Neural cell (in vitro differentiated cells): ENCODE results near the gene WIF1. TPM values are rescaled to one million over a fixed set of nuclear protein-coding genes. Genes with fewer than 3 reads are reported as not detected.

ENCODE experiments used
- H2AFZ ChIP-seq: fragments of 200-600, 300-800 bp; sonication (generic), shearing (Covaris generic); 2 replicates; pipeline ENCODE4 v1.6.0; 2014; ENCODE audit warnings: low read depth, mild to moderate bottlenecking, antibody characterized with exemption, low read length, moderate library complexity
- H3F3A ChIP-seq: fragments of 200-600 bp; shearing (Covaris generic); 2 replicates; pipeline ENCODE4 v1.6.1; 2016; ENCODE audit warnings: mild to moderate bottlenecking, moderate library complexity, mixed read lengths, antibody characterized with exemption, low read length; ENCODE audit not compliant: insufficient read depth, poor library complexity, severe bottlenecking
- H3K27ac ChIP-seq: fragments of 200-600, 300-800 bp; sonication (generic), shearing (Covaris generic); 2 replicates; pipeline ENCODE4 v1.5.1; 2014; ENCODE audit warnings: mild to moderate bottlenecking, low read length, moderate library complexity
- H3K27me3 ChIP-seq: fragments of 300-800, 200-600 bp; sonication (generic), shearing (Covaris generic); 2 replicates; pipeline ENCODE4 v1.6.0; 2014; ENCODE audit warnings: mild to moderate bottlenecking, low read depth, low read length, moderate library complexity; ENCODE audit not compliant: insufficient read depth
- H3K36me3 ChIP-seq: fragments of 300-800, 200-600 bp; sonication (generic), shearing (Covaris generic); 2 replicates; pipeline ENCODE4 v1.5.1; 2014; ENCODE audit warnings: mild to moderate bottlenecking, antibody characterized with exemption, low read length, moderate library complexity; ENCODE audit not compliant: insufficient read depth
- H3K4me2 ChIP-seq: fragments of 300-800, 200-600 bp; sonication (generic), shearing (Covaris generic); 2 replicates; pipeline ENCODE4 v1.6.0; 2014; ENCODE audit warnings: mild to moderate bottlenecking, low read length
- H3K4me3 ChIP-seq: fragments of 300-800, 200-600 bp; sonication (generic), shearing (Covaris generic); 2 replicates; pipeline ENCODE4 v1.5.1; 2014; ENCODE audit warnings: mild to moderate bottlenecking, low read length, moderate library complexity
- H3K79me2 ChIP-seq: fragments of 200-600 bp; shearing (Covaris generic); replicated peaks from 2 replicates; pipeline ENCODE4 v1.6.0; 2014; ENCODE audit warnings: mild to moderate bottlenecking, low read length, moderate library complexity; ENCODE audit not compliant: insufficient read depth
- H3K9ac ChIP-seq: fragments of 300-800, 200-600 bp; sonication (generic), shearing (Covaris generic); 2 replicates; pipeline ENCODE4 v1.6.1; 2016; ENCODE audit warnings: mild to moderate bottlenecking, low read length, mixed read lengths
- H3K9me2 ChIP-seq: fragments of 200-600 bp; shearing (Covaris generic); 2 replicates; pipeline ENCODE4 v1.6.1; 2016; ENCODE audit warnings: mild to moderate bottlenecking, low read length, mixed read lengths; ENCODE audit not compliant: insufficient read depth
- H3K9me3 ChIP-seq: fragments of 200-600, 300-800 bp; sonication (generic), shearing (Covaris generic); 2 replicates; pipeline ENCODE4 v1.6.1; 2016; ENCODE audit warnings: mild to moderate bottlenecking, mixed run types, low read length, moderate library complexity, mixed read lengths
- H4K20me1 ChIP-seq: fragments of 200-600 bp; shearing (Covaris generic); 2 replicates; pipeline ENCODE4 v1.6.1; 2016; ENCODE audit warnings: mild to moderate bottlenecking, mixed run types; ENCODE audit not compliant: insufficient read depth
- CTCF ChIP-seq: fragments of 450-650 bp; IDR thresholded peaks from 2 replicates; pipeline ENCODE4 v1.5.1; 2014; ENCODE audit warnings: antibody characterized with exemption, mild to moderate bottlenecking, moderate library complexity; ENCODE audit not compliant: poor library complexity, severe bottlenecking
- EP300 ChIP-seq: fragments of 450-650 bp; conservative IDR thresholded peaks from 2 replicates; pipeline ENCODE4 v1.6.1; 2014; ENCODE audit warnings: antibody characterized with exemption, mild to moderate bottlenecking, moderate library complexity; ENCODE audit not compliant: poor library complexity, severe bottlenecking
- EZH2 ChIP-seq: fragments of 200-600, 300-800 bp; shearing (Covaris generic), sonication (generic); IDR thresholded peaks from 2 replicates; pipeline ENCODE4 v1.6.1; 2014; ENCODE audit warnings: antibody characterized with exemption, low read length, borderline replicate concordance, mild to moderate bottlenecking; ENCODE audit not compliant: insufficient read depth, poor library complexity, severe bottlenecking
- MXI1 ChIP-seq: fragments of 450-650 bp; conservative IDR thresholded peaks from 2 replicates; pipeline ENCODE4 v1.6.1; 2014; ENCODE audit warnings: antibody characterized with exemption, mild to moderate bottlenecking; ENCODE audit not compliant: poor library complexity, severe bottlenecking
- POLR2AphosphoS5 ChIP-seq: IDR thresholded peaks from 2 replicates; pipeline ENCODE4 v1.6.1; 2012
- RAD21 ChIP-seq: fragments of 450-650 bp; conservative IDR thresholded peaks from 2 replicates; pipeline ENCODE4 v1.6.1; 2014; ENCODE audit warnings: antibody characterized with exemption, mild to moderate bottlenecking, moderate library complexity
- REST ChIP-seq: IDR thresholded peaks from 2 replicates; pipeline ENCODE4 v1.6.1; 2012; ENCODE audit warnings: borderline replicate concordance
- SMC3 ChIP-seq: fragments of 450-650 bp; conservative IDR thresholded peaks from 2 replicates; pipeline ENCODE4 v1.6.1; 2014; ENCODE audit warnings: antibody characterized with exemption, mild to moderate bottlenecking, moderate library complexity; ENCODE audit not compliant: poor library complexity
- TAF1 ChIP-seq: IDR thresholded peaks from 2 replicates; pipeline ENCODE4 v1.6.1; 2012; ENCODE audit warnings: low read depth
- polyA plus RNA-seq: library from polyadenylated mRNA; depleted of rRNA; stranded (reverse); fragments of >200 nt; gene quantifications from 2 replicates; pipeline ENCODE4 v1.2.3, GENCODE V29; 2014

WIF1 gene
- polyA plus RNA-seq, 1 donor from 2014 or later = 0.77 TPM

DNA sequence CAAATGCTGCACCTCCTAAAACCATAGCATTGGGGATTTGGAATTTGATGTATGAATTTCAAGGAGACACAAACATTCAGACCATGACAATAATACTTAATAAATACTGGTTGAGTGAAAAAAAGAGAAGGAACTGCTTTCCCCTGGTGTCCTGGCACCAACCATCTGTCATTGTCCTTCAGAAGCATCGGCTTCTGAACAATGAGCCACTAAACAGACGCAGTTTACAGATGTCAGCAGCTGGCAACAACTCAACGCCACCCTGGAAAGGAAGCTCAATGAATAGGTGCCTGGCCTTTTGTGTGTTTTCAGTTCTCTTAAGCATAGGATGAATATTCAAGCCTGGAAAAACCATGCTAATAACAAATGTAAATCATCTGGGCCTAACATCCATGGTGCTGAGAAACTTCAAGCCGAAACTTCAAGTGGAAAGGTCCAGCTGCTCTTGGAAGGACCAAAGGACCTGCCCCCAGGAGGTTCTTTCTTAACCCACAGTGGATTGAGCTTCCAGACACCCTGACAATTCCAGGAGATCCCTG is 101.3 kb downstream of the WIF1 start:
- Histone ChIP-seq H3K4me3 (no peak overlapping the region), H2AFZ (no peak overlapping the region), H3K27me3 (no peaks in the 10 kb centered on the region), H3K9ac (no peak overlapping the region), H3K4me2 (no peak overlapping the region), H3K9me3 (no peaks in the 10 kb centered on the region), H3K27ac (no peak overlapping the region), H3K36me3 (no peaks in the 10 kb centered on the region), H3K9me2 (no peaks in the 10 kb centered on the region), H4K20me1 (no peaks in the 10 kb centered on the region), H3K79me2 (no peaks in the 10 kb centered on the region), H3F3A (no peaks in the 10 kb centered on the region)
- no peak for TF ChIP-seq EP300
- TF ChIP-seq POLR2AphosphoS5 = no peak
- TF ChIP-seq MXI1 = no peak
- TF ChIP-seq RAD21 = no peak
- no peak for TF ChIP-seq CTCF
- TF ChIP-seq EZH2 = no peak
- TF ChIP-seq REST = no peak
- TF ChIP-seq TAF1 = no peak
- no peak for TF ChIP-seq SMC3

DNA sequence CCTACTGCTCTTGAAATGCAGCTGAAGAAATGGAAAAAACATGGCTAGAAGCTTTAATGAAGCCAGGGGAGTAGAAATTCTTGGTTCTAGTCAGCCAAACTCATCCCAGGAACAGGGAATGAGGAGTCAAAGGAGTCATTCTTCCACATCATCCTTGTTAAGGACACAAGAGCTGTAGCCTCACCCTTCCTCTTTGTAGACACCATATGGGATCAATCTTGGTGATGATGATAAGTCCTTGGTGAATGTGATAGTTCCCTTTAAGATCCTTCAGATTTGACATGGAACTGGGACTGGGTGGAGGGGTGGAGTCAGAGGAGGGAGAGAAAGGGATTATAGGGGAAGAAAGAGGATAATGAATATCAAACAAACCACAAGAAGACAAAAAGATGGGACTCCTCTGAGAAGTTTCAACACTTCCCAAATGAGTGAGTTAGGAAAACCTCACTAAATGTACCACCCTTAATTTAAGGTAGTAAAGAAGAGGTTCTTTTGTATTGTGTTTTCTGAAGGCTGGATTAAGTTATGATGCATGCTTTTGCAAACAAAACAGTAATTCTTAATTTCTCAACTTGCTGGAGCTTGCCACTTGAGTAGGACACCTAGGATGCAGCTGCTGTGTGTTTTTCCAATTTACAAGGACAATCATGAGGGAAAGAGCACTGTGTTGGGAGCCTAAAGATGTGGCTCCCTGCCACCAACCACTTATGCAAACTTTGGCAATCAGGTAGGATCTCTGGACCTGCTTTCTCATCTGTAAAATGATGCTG is 104.0 kb downstream of the WIF1 start:
- Histone ChIP-seq H3K4me3 (no peak overlapping the region), H3K4me2 (no peak overlapping the region), H3F3A (no peaks in the 10 kb centered on the region), H3K27ac (no peak overlapping the region), H3K9ac (no peak overlapping the region), H3K9me3 (no peaks in the 10 kb centered on the region), H2AFZ (no peak overlapping the region), H3K36me3 (no peaks in the 10 kb centered on the region), H3K79me2 (no peaks in the 10 kb centered on the region), H4K20me1 (no peaks in the 10 kb centered on the region), H3K27me3 (no peaks in the 10 kb centered on the region), H3K9me2 (no peaks in the 10 kb centered on the region)
- TF ChIP-seq REST = no peak
- no peak for TF ChIP-seq EZH2
- no peak for TF ChIP-seq CTCF
- TF ChIP-seq POLR2AphosphoS5 = no peak
- TF ChIP-seq MXI1 = no peak
- no peak for TF ChIP-seq EP300
